Measurements from ENCODE around the gene NUDT21. TPM values are rescaled to one million over a fixed set of nuclear protein-coding genes. Genes with fewer than 3 reads are reported as not detected.
A peak's percentile ranks its signal among the peaks of the same experiment; 100 is the strongest.

NUDT21 gene
- total RNA-seq, 3 donors from 2014 or later (not counting 1 experiment from before 2014, with no cell fraction given), result 78.1 to 108 (median 90.0) TPM

DNA sequence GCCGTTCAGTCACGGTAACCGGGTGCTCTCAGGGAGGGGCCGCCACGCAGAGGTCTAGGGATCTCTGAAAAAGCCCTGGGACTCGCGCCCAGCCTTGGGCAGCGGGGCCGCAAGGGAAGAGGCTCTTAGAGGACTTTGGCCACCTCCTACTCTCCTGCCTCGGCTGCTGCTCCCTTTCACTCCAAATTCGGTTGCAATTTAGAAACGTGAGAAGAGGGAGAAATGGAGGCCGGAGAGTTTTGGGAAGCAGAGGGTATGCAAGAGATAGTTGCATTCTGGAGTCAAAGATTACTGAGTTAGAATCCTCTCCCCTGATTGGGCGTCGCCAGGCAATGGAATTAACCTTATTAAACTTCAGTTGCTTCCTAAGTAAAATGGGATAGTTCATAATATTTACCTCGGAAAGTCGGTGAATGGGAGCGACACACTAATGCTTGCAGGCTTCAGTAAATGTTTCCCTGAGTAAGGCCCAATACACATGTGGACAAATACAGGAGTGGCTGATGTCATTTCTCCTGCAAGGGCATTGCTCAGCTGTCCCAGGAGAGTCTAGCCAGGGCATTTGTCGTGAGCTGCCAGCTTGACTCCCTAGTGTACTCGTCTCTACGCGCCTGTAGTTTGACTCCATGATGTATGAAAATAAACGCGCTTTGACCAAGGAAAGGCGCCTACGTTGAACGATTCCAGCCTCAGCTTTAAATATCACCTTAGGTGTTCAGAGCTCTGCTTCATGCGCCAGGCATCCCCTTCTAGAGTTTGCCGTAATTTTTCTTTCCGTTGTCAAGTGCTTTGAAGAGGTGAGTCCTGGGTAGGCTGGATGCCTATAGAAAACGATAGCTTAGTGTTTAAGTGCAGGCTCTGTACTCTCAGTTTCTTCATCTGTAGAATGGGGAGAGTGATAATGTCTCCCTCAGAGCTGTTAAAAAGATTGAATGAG lies 889 bp upstream of the NUDT21 start:
- peaks cover 51 to 52% of the 10 kb centered on the region in 2 donors for H3K4me1 Mint-ChIP-seq
- ATAC-seq (peak; percentile 15 to 19 (median 19)), DNase-seq (peak in 1 of 2 donors; percentile 27)
- Histone ChIP-seq H3K27ac (ENCODE audit: low read length) (peak overlapping the region; percentile 58), H3K4me3 (ENCODE audit: low read length) (peak overlapping the region; percentile 95), H3K27me3 (ENCODE audit: control insufficient read depth, insufficient read depth, low read length) (no peaks in the 10 kb centered on the region), H3K9me3 (ENCODE audit: control insufficient read depth, insufficient read depth, low read length) (no peaks in the 10 kb centered on the region), H3K4me1 (ENCODE audit: control insufficient read depth, insufficient read depth, low read length) (peaks cover 20% of the 10 kb centered on the region), H3K36me3 (ENCODE audit: control insufficient read depth, insufficient read depth, low read length) (peaks cover 30% of the 10 kb centered on the region)
- H3K27ac Mint-ChIP-seq, result peak overlapping the region; percentile 89 to 90
- peaks cover 19% of the 10 kb centered on the region for H3K36me3 Mint-ChIP-seq
- H3K27me3 Mint-ChIP-seq (ENCODE audit: low read depth in 2 of 2), result no peaks in the 10 kb centered on the region
- H3K4me3 Mint-ChIP-seq, result peak overlapping the region; percentile 96
- intact Hi-C loops (cut with micrococcal nuclease), result loop anchor here (1.0 to 2.0 kb wide), 2 partner anchors 27 to 230 kb away; partner anchors contain the start of genes AMFR and MT1X
- TF ChIP-seq, protein P1, sequence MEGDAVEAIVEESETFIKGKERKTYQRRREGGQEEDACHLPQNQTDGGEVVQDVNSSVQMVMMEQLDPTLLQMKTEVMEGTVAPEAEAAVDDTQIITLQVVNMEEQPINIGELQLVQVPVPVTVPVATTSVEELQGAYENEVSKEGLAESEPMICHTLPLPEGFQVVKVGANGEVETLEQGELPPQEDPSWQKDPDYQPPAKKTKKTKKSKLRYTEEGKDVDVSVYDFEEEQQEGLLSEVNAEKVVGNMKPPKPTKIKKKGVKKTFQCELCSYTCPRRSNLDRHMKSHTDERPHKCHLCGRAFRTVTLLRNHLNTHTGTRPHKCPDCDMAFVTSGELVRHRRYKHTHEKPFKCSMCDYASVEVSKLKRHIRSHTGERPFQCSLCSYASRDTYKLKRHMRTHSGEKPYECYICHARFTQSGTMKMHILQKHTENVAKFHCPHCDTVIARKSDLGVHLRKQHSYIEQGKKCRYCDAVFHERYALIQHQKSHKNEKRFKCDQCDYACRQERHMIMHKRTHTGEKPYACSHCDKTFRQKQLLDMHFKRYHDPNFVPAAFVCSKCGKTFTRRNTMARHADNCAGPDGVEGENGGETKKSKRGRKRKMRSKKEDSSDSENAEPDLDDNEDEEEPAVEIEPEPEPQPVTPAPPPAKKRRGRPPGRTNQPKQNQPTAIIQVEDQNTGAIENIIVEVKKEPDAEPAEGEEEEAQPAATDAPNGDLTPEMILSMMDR (IDR thresholded peaks at IDR 0.05), result no peak
- 13% methylated on average over 30 of the region's 31 CpGs for WGBS (ENCODE audit: insufficient coverage)
- H3K9me3 Mint-ChIP-seq, result no peaks in the 10 kb centered on the region

DNA sequence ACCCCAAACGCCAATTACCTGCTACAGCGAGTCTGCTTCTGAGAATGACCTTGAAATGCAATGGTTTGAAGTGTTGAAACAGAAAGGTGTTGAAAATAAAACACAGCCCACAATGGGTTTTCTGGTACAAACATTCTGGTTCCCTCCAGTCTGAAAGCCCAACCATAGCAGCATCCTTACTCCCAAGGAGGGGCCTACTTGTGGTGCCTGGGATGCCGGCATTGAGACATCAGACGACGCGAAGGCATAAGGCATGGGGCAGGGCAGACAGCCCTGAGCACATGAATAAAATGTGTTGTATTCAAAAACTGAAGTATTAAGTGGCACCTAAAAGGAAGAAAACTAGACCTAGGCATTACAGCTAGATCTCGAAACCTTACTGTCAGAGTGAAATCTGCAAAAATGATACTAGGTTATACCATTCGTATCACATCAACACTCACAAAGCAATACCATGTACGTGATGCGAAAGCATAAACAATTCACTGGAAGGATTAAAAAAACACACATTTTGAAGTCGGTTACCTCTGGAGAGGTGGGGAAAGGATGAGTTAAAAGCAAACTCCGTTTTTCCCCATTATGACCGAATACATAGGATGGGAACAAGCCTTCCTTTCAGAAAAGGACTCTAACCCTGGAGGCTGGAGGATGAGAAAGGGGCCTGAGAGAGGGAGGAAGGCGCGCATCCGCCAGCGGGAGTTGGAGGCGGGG lies 702 bp downstream of the NUDT21 start:
- peak overlapping the region; percentile 70 for H3K27ac ChIP-seq (ENCODE audit: low read length)
- intact Hi-C loops (cut with micrococcal nuclease), result loop anchor here (2.0 kb wide), 1 partner anchor 26 kb away; the partner anchor contains the start of gene AMFR
- Mint-ChIP-seq H3K9me3 (no peaks in the 10 kb centered on the region), H3K36me3 (peaks cover 9% of the 10 kb centered on the region), H3K4me1 (peaks cover 51 to 52% of the 10 kb centered on the region in 2 donors), H3K27me3 (ENCODE audit: low read depth in 2 of 2) (no peaks in the 10 kb centered on the region), H3K27ac (peak overlapping the region; percentile 89 to 90), H3K4me3 (peak overlapping the region; percentile 96)
- no peaks in the 10 kb centered on the region for H3K9me3 ChIP-seq (ENCODE audit: control insufficient read depth, insufficient read depth, low read length)
- H3K4me1 ChIP-seq (ENCODE audit: control insufficient read depth, insufficient read depth, low read length), result peaks cover 20% of the 10 kb centered on the region
- ATAC-seq (no peak), DNase-seq (peak in 1 of 2 donors; percentile 14)
- 15% methylated on average over 12 of the region's 18 CpGs for WGBS (ENCODE audit: insufficient coverage)
- H3K36me3 ChIP-seq (ENCODE audit: control insufficient read depth, insufficient read depth, low read length), result peaks cover 23% of the 10 kb centered on the region
- peak overlapping the region; percentile 95 for H3K4me3 ChIP-seq (ENCODE audit: low read length)
- TF ChIP-seq, protein P1 (IDR thresholded peaks at IDR 0.05), result no peak
- H3K27me3 ChIP-seq (ENCODE audit: control insufficient read depth, insufficient read depth, low read length), result no peaks in the 10 kb centered on the region

DNA sequence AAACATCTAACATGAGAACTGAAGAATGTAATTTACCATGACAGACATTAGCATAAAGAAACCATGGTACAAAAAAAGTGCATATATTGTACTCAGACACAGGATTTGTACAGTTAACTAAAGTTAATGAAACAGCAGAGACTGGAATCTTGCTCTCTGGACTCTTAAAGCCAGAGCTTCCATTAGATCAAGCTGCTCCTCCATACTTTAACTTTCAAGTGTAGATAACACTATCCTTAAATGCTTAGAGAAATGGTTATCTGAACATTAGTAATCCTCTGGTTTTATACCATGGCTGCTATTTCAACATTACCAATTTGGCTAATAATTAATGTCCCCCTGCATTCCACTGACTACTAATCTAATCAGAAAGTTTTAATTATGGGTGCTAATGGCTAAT lies 3.1 kb downstream of the NUDT21 start:
- TF ChIP-seq, protein P1 (IDR thresholded peaks at IDR 0.05), result no peak
- H3K27me3 ChIP-seq (ENCODE audit: control insufficient read depth, insufficient read depth, low read length), result no peaks in the 10 kb centered on the region
- ATAC-seq (no peak), DNase-seq (no peak)
- H3K27ac Mint-ChIP-seq, result peak overlapping the region in 1 of 2 donors; percentile 5
- no peaks in the 10 kb centered on the region for H3K27me3 Mint-ChIP-seq (ENCODE audit: low read depth in 2 of 2)
- H3K36me3 Mint-ChIP-seq, result peaks cover under 1% of the 10 kb centered on the region
- peaks cover 20% of the 10 kb centered on the region for H3K4me1 ChIP-seq (ENCODE audit: control insufficient read depth, insufficient read depth, low read length)
- H3K4me3 Mint-ChIP-seq, result no peak overlapping the region
- peaks cover 47 to 51% of the 10 kb centered on the region in 2 donors for H3K4me1 Mint-ChIP-seq
- H3K27ac ChIP-seq (ENCODE audit: low read length), result no peak overlapping the region
- no peak overlapping the region for H3K4me3 ChIP-seq (ENCODE audit: low read length)
- H3K36me3 ChIP-seq (ENCODE audit: control insufficient read depth, insufficient read depth, low read length), result peaks cover 20% of the 10 kb centered on the region
- no peaks in the 10 kb centered on the region for H3K9me3 ChIP-seq (ENCODE audit: control insufficient read depth, insufficient read depth, low read length)
- no peaks in the 10 kb centered on the region for H3K9me3 Mint-ChIP-seq
- intact Hi-C loops (cut with micrococcal nuclease), result no loop called here

Measured in natural killer cell (primary cell).